Measurements from ENCODE around the gene CDH4. TPM values are rescaled to one million over a fixed set of nuclear protein-coding genes. Genes with fewer than 3 reads are reported as not detected.

The CDH4 gene
- total and polyA plus RNA-seq, 2 donors from 2014 or later = 1.1 TPM; not detected in 1

DNA sequence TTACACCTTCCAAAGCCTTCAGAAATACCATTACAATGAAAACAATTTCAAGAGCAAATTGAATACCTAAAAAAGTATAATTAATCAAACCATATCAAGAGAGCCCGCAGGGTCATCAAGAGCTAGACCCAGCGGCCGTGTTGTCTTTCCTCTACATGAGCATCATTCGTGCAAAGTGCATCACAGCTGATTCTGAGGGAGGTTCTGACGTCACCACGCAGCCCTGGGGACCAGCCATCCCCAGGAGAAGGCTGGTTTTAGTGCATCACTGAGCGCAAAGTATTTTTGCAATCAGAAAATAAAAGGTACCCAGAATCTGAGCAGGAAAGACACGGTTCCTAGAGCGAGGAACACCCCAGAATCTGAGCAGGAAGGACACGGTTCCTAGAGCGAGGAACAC is 371.4 kb downstream of the CDH4 start:
- no peaks in the 10 kb centered on the region for H3K4me1 ChIP-seq (ENCODE audit: control insufficient read depth in 2 of 3, insufficient read depth in 2 of 3, low read depth in 1 of 3, low read length in 3 of 3)
- intact Hi-C loops (cut with DNase I) = no loop called here
- no peak overlapping the region for H3K9ac ChIP-seq (ENCODE audit: low read length in 3 of 3)
- TF ChIP-seq, protein P1, sequence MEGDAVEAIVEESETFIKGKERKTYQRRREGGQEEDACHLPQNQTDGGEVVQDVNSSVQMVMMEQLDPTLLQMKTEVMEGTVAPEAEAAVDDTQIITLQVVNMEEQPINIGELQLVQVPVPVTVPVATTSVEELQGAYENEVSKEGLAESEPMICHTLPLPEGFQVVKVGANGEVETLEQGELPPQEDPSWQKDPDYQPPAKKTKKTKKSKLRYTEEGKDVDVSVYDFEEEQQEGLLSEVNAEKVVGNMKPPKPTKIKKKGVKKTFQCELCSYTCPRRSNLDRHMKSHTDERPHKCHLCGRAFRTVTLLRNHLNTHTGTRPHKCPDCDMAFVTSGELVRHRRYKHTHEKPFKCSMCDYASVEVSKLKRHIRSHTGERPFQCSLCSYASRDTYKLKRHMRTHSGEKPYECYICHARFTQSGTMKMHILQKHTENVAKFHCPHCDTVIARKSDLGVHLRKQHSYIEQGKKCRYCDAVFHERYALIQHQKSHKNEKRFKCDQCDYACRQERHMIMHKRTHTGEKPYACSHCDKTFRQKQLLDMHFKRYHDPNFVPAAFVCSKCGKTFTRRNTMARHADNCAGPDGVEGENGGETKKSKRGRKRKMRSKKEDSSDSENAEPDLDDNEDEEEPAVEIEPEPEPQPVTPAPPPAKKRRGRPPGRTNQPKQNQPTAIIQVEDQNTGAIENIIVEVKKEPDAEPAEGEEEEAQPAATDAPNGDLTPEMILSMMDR (IDR thresholded peaks at IDR 0.05; ENCODE audit: borderline replicate concordance, extremely low read depth, insufficient read depth) = no peak
- no peak for FAIRE-seq
- no peaks in the 10 kb centered on the region for H3K36me3 ChIP-seq (ENCODE audit: control insufficient read depth in 2 of 3, insufficient read depth in 3 of 3, low read length in 3 of 3)
- no peak overlapping the region for H3K27ac ChIP-seq (ENCODE audit: low read depth in 2 of 2, low read length in 2 of 2)
- no peaks in the 10 kb centered on the region for H3K9me3 ChIP-seq (ENCODE audit: control insufficient read depth in 2 of 3, insufficient read depth in 1 of 3, low read length in 3 of 3)
- no peaks in the 10 kb centered on the region for H3K27me3 ChIP-seq (ENCODE audit: control insufficient read depth, insufficient read depth, low read length)
- H3K4me3 ChIP-seq (ENCODE audit: low read length in 3 of 3) = no peak overlapping the region
- no peak for DNase-seq

DNA sequence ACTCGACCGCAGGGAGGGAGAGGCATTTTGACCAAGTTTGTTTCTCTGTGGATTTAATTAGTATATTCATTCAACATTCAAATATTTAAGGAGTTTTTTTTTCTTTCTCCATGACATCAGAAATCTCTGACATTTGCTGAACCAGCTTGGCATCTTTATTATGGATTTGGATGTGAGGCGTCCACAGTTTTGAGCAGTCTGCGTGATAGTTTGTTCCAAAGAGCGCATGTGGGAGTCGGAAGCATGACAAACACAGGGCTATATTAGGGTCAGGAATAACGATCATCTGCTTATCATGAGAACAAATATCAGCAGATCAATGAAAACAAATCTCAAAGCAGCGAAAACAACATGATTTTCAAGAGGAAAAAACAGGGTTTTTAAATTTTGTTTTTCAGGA is 373.2 kb downstream of the CDH4 start:
- FAIRE-seq = no peak
- no peaks in the 10 kb centered on the region for H3K4me1 ChIP-seq (ENCODE audit: control insufficient read depth in 2 of 3, insufficient read depth in 2 of 3, low read depth in 1 of 3, low read length in 3 of 3)
- intact Hi-C loops (cut with DNase I) = no loop called here
- H3K27me3 ChIP-seq (ENCODE audit: control insufficient read depth, insufficient read depth, low read length) = no peaks in the 10 kb centered on the region
- H3K36me3 ChIP-seq (ENCODE audit: control insufficient read depth in 2 of 3, insufficient read depth in 3 of 3, low read length in 3 of 3) = no peaks in the 10 kb centered on the region
- H3K4me3 ChIP-seq (ENCODE audit: low read length in 3 of 3) = no peak overlapping the region
- no peak overlapping the region for H3K9ac ChIP-seq (ENCODE audit: low read length in 3 of 3)
- no peak for DNase-seq
- TF ChIP-seq, protein P1 (IDR thresholded peaks at IDR 0.05; ENCODE audit: borderline replicate concordance, extremely low read depth, insufficient read depth) = no peak
- H3K9me3 ChIP-seq (ENCODE audit: control insufficient read depth in 2 of 3, insufficient read depth in 1 of 3, low read length in 3 of 3) = no peaks in the 10 kb centered on the region
- no peak overlapping the region for H3K27ac ChIP-seq (ENCODE audit: low read depth in 2 of 2, low read length in 2 of 2)

DNA sequence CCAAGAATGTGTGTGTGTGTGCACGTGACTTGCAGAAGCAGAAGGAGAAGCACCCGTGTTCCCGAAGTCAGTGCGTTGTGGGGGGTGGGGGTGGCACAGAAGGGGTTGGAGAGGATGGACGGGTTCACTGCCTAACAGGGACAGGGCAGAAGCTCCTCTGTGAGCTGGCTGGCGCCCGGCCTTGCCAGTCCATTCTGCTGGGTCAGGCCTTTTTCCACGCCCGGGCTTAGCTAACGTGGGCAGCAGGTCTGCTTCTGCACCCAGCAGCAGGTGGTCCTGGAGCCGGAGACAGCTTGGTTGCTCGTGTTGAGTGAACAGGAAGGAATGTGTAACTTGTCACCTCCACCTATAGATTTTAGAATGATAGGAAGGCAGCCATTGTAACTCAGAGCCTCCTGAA is 374.4 kb downstream of the CDH4 start:
- H3K36me3 ChIP-seq (ENCODE audit: control insufficient read depth in 2 of 3, insufficient read depth in 3 of 3, low read length in 3 of 3) = no peaks in the 10 kb centered on the region
- no peak for DNase-seq
- intact Hi-C loops (cut with DNase I) = no loop called here
- no peak for FAIRE-seq
- H3K4me1 ChIP-seq (ENCODE audit: control insufficient read depth in 2 of 3, insufficient read depth in 2 of 3, low read depth in 1 of 3, low read length in 3 of 3) = no peaks in the 10 kb centered on the region
- H3K9ac ChIP-seq (ENCODE audit: low read length in 3 of 3) = no peak overlapping the region
- no peaks in the 10 kb centered on the region for H3K9me3 ChIP-seq (ENCODE audit: control insufficient read depth in 2 of 3, insufficient read depth in 1 of 3, low read length in 3 of 3)
- no peaks in the 10 kb centered on the region for H3K27me3 ChIP-seq (ENCODE audit: control insufficient read depth, insufficient read depth, low read length)
- TF ChIP-seq, protein P1 (IDR thresholded peaks at IDR 0.05; ENCODE audit: borderline replicate concordance, extremely low read depth, insufficient read depth) = no peak
- no peak overlapping the region for H3K4me3 ChIP-seq (ENCODE audit: low read length in 3 of 3)
- H3K27ac ChIP-seq (ENCODE audit: low read depth in 2 of 2, low read length in 2 of 2) = no peak overlapping the region

DNA sequence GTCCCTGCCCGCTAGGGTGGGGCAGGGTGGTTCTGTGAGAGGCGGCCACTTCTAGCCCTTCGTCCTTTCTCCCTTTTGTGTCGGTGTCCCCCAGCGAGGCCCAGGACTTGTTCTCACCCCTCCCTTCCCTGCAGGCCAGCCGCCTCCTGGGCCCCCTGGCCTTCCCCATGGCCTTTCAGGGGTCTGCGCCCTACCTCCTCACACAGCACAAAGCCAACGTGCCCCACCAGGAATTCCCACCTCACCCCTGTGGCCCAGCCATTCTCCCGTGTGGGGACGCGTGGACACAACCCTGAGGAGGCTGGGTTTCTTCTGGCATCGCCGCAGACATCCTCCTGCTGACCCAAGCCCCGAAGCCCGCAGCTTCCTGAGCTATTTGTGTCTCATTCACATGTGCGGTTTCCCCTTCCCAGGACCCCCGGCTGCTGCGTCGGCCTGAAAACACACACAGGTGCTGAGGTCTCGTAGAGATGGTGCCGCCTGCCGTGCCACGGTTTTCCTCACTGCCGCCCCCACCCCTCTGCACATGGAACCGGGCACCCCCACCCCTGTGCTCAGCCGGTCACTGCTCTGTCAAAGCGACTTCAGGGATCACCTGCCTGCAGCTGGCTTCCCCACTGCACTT is 375.8 kb downstream of the CDH4 start:
- H3K27me3 ChIP-seq (ENCODE audit: control insufficient read depth, insufficient read depth, low read length) = no peaks in the 10 kb centered on the region
- no peak for FAIRE-seq
- H3K4me3 ChIP-seq (ENCODE audit: low read length in 3 of 3) = no peak overlapping the region
- H3K27ac ChIP-seq (ENCODE audit: low read depth in 2 of 2, low read length in 2 of 2) = no peak overlapping the region
- H3K9ac ChIP-seq (ENCODE audit: low read length in 3 of 3) = no peak overlapping the region
- intact Hi-C loops (cut with DNase I) = no loop called here
- H3K36me3 ChIP-seq (ENCODE audit: control insufficient read depth in 2 of 3, insufficient read depth in 3 of 3, low read length in 3 of 3) = no peaks in the 10 kb centered on the region
- TF ChIP-seq, protein P1 (IDR thresholded peaks at IDR 0.05; ENCODE audit: borderline replicate concordance, extremely low read depth, insufficient read depth) = no peak
- no peak for DNase-seq
- no peaks in the 10 kb centered on the region for H3K9me3 ChIP-seq (ENCODE audit: control insufficient read depth in 2 of 3, insufficient read depth in 1 of 3, low read length in 3 of 3)
- H3K4me1 ChIP-seq (ENCODE audit: control insufficient read depth in 2 of 3, insufficient read depth in 2 of 3, low read depth in 1 of 3, low read length in 3 of 3) = no peaks in the 10 kb centered on the region

Measured in kidney (tissue), 14 donors.